A549 (cell line): Measurements from ENCODE around the gene ARHGEF10L. TPM values are rescaled to one million over a fixed set of nuclear protein-coding genes. Genes with fewer than 3 reads are reported as not detected.

Experiments
- ATAC-seq, 2 experiments: fragments of 200-7000 bp in 1 of 2; fragments of >200 bp in 1 of 2; cut with Nextera tagmentation in 1 of 2; cut with Tn5 transposase in 1 of 2; 3 replicates each; pipeline versions ENCODE4 v1.8.0 to v1.9.1; 2018 to 2020; ENCODE audit warnings: mild to moderate bottlenecking in 1 of 2, moderate library complexity in 1 of 2
- CTCF ChIA-PET: fragments of 300-600 bp; sonication (Branson Sonifier 250); formaldehyde crosslinking; extraction: SDS; loops from one replicate; lab custom pipeline; 2021; ENCODE audit warnings: antibody characterized with exemption, inconsistent platforms; lab: Yijun Ruan, JAX
- POLR2A ChIA-PET: fragments of 350-600 bp; formaldehyde crosslinking; extraction: SDS; loops from one replicate; lab custom pipeline; 2021; ENCODE audit warnings: antibody characterized with exemption, inconsistent platforms; lab: Yijun Ruan, JAX
- DNase-seq, 2 experiments: peaks; one replicate each; pipeline versions ENCODE4 v3.0.0 to v3.0.0-alpha.2; 2011 to 2016; ENCODE audit warnings: low read depth in 1 of 2, low spot score in 1 of 2
- FAIRE-seq: peaks from 2 replicates; lab custom pipeline; 2011; peaks lifted over from hg19 to GRCh38; lab: Jason Lieb, UNC
- H3K27ac ChIP-seq, 2 experiments: fragments of >200 bp; sonication (Bioruptor Twin); formaldehyde crosslinking; 3 replicates each; pipeline ENCODE4 v1.5.1; 2016 to 2017
- H3K4me1 ChIP-seq: fragments of >200 bp; sonication (Bioruptor Twin); formaldehyde crosslinking; 3 replicates; pipeline ENCODE4 v1.6.1; 2016
- H3K4me2 ChIP-seq: fragments of >200 bp; sonication (Bioruptor Twin); formaldehyde crosslinking; 3 replicates; pipeline ENCODE4 v1.6.1; 2016
- H3K4me3 ChIP-seq: fragments of >200 bp; sonication (Bioruptor Twin); formaldehyde crosslinking; 3 replicates; pipeline ENCODE4 v1.5.1; 2016
- H3K9me3 ChIP-seq: fragments of >200 bp; sonication (Bioruptor Twin); formaldehyde crosslinking; 3 replicates; pipeline ENCODE4 v1.6.1; 2016
- BHLHE40 ChIP-seq: IDR thresholded peaks from 2 replicates; pipeline ENCODE4 v1.6.1; 2012; ENCODE audit warnings: low read depth, low read length, inconsistent platforms
- CBX2 ChIP-seq: fragments of 200-600 bp; sonication (generic); IDR thresholded peaks from 2 replicates; pipeline ENCODE4 v1.6.1; 2016; ENCODE audit warnings: low read depth, mild to moderate bottlenecking, borderline replicate concordance
- EHMT2 ChIP-seq: fragments of 200-600 bp; sonication (generic); IDR thresholded peaks from 2 replicates; pipeline ENCODE4 v1.6.1; 2016; ENCODE audit warnings: antibody characterized with exemption, low read depth, mild to moderate bottlenecking, moderate library complexity
- ESRRA ChIP-seq: fragments of 150-350 bp; IDR thresholded peaks from 2 replicates; pipeline ENCODE4 v1.6.1; 2014; ENCODE audit warnings: mild to moderate bottlenecking, low read length, borderline replicate concordance
- HOXB13 ChIP-seq: fragments of 250-450 bp; sonication (Bioruptor Pico); IDR thresholded peaks from 2 replicates; pipeline ENCODE4 v1.5.0; 2020; ENCODE audit warnings: low read depth, mild to moderate bottlenecking, moderate library complexity
- MAFK ChIP-seq: fragments of 450-650 bp; IDR thresholded peaks from 2 replicates; pipeline ENCODE4 v1.6.1; 2014; ENCODE audit not compliant: partially characterized antibody
- POLR2A ChIP-seq: IDR thresholded peaks from 2 replicates; pipeline ENCODE4 v1.6.1; 2012; ENCODE audit warnings: mild to moderate bottlenecking, low read length
- POLR2AphosphoS2 ChIP-seq: conservative IDR thresholded peaks from 2 replicates; pipeline ENCODE4 v1.6.1; 2012; ENCODE audit warnings: low read length, improper control_type of control experiment, inconsistent platforms
- RCOR1 ChIP-seq: fragments of 150-350 bp; IDR thresholded peaks from 2 replicates; pipeline ENCODE4 v1.6.1; 2014; ENCODE audit warnings: antibody characterized with exemption, low read length, low read depth
- RNF2 ChIP-seq: fragments of 200-600 bp; sonication (generic); IDR thresholded peaks from 2 replicates; pipeline ENCODE4 v1.6.1; 2016; ENCODE audit warnings: low read depth, mild to moderate bottlenecking, antibody characterized with exemption, moderate library complexity, borderline replicate concordance
- SREBF2 ChIP-seq: fragments of 450-650 bp; IDR thresholded peaks from 2 replicates; pipeline ENCODE4 v1.6.1; 2014; ENCODE audit warnings: mild to moderate bottlenecking, moderate library complexity
- ZNF302 ChIP-seq: fragments of 250-450 bp; sonication (Bioruptor Pico); IDR thresholded peaks from 2 replicates; pipeline ENCODE4 v1.9.0; 2021; ENCODE audit warnings: inconsistent platforms, mild to moderate bottlenecking, moderate library complexity
- WGBS: methylation state at CpG from one replicate; pipeline ENCODE4 v1.1.6; 2017; ENCODE audit errors: missing lambda C conversion rate; 5-methylcytosine and 5-hydroxymethylcytosine counted together
- polyA plus RNA-seq, 4 experiments: library from polyadenylated mRNA; depleted of rRNA in 3 of 4; stranded (reverse); fragments of >200 nt; fragmentation: RNase III in 1 of 4; extraction: RNeasy Plus Mini Kit Qiagen cat#74134 plus additional on column Dnase treatment in 1 of 4; gene quantifications; 2 replicates in 3 of 4; 3 replicates in 1 of 4; pipeline ENCODE4 v1.2.3, GENCODE V29; 2011 to 2017
- TF ChIP-seq, protein P1 (sequence below): fragments of >200 bp; sonication (Bioruptor Twin); formaldehyde crosslinking; IDR thresholded peaks from 3 replicates; pipeline ENCODE4 v1.6.1; 2016
- TF ChIP-seq, protein P2 (sequence below): fragments of 250-450 bp; sonication (Bioruptor Pico); IDR thresholded peaks from 2 replicates; pipeline ENCODE4 v1.5.0; 2020; ENCODE audit warnings: low read depth, mild to moderate bottlenecking, moderate library complexity
- TF ChIP-seq, protein P3 (sequence below): fragments of >200 bp; sonication (Bioruptor Twin); formaldehyde crosslinking; IDR thresholded peaks from 2 replicates; pipeline ENCODE4 v1.6.1; 2016
- TF ChIP-seq, protein P4 (sequence below): fragments of 450-650 bp; IDR thresholded peaks from 2 replicates; pipeline ENCODE4 v1.6.1; 2014; ENCODE audit warnings: antibody characterized with exemption
- TF ChIP-seq, protein P5 (sequence below): fragments of 200-600 bp; sonication (generic); IDR thresholded peaks from 2 replicates; pipeline ENCODE4 v1.6.1; 2016; ENCODE audit warnings: antibody characterized with exemption, mild to moderate bottlenecking, moderate library complexity

Gene ARHGEF10L
- polyA plus RNA-seq, 2 of the 4 experiments (the other 2 are of a cell fraction), result 3.5 to 5.2 TPM

DNA sequence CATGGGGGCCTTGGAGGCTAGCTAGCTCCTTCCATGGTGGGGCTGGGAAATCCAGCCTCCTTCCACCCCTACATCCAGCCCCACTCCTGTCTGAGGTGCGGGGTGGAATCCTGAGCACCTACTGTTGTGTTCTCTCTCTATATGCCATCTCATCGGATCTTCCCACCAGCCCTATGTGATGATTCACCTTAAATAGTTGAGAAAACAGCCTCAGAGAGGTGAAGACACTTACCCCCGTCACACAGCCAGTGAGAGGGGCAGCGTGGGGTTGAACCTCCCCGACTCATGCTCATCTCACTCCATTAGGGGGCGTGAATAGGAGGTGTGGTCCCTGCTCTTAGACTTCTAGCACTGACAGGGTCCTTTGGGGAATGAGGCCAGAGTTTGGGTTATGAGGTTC is 184.7 kb downstream of the ARHGEF10L start:
- DNase-seq, result no peak
- no peak overlapping the region for H3K27ac ChIP-seq
- POLR2A ChIA-PET, result no interaction called here
- H3K4me1 ChIP-seq, result no peaks in the 10 kb centered on the region
- TF ChIP-seq RCOR1, result no peak
- no peak for TF ChIP-seq HOXB13 (CRISPR knock-in tag)
- TF ChIP-seq SREBF2, result no peak
- no peak for TF ChIP-seq EHMT2
- no peak for TF ChIP-seq CBX2
- TF ChIP-seq POLR2A, result no peak
- TF ChIP-seq ZNF302 (CRISPR knock-in tag), result no peak
- no peak for TF ChIP-seq MAFK
- TF ChIP-seq, protein P1, sequence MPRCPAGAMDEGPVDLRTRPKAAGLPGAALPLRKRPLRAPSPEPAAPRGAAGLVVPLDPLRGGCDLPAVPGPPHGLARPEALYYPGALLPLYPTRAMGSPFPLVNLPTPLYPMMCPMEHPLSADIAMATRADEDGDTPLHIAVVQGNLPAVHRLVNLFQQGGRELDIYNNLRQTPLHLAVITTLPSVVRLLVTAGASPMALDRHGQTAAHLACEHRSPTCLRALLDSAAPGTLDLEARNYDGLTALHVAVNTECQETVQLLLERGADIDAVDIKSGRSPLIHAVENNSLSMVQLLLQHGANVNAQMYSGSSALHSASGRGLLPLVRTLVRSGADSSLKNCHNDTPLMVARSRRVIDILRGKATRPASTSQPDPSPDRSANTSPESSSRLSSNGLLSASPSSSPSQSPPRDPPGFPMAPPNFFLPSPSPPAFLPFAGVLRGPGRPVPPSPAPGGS, result no peak
- TF ChIP-seq POLR2AphosphoS2, result no peak
- no peak for TF ChIP-seq BHLHE40
- TF ChIP-seq, protein P2, sequence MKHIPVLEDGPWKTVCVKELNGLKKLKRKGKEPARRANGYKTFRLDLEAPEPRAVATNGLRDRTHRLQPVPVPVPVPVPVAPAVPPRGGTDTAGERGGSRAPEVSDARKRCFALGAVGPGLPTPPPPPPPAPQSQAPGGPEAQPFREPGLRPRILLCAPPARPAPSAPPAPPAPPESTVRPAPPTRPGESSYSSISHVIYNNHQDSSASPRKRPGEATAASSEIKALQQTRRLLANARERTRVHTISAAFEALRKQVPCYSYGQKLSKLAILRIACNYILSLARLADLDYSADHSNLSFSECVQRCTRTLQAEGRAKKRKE, result no peak
- no peak for TF ChIP-seq ESRRA
- TF ChIP-seq, protein P3, sequence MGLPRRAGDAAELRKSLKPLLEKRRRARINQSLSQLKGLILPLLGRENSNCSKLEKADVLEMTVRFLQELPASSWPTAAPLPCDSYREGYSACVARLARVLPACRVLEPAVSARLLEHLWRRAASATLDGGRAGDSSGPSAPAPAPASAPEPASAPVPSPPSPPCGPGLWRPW, result no peak
- no peak for TF ChIP-seq RNF2
- TF ChIP-seq, all 56 proteins: peak for 0
- H3K9me3 ChIP-seq, result no peaks in the 10 kb centered on the region
- no peak for FAIRE-seq
- CTCF ChIA-PET, result interaction anchor here (1.0 kb wide), 1 partner anchor 102 kb away, joined by 3 read pairs; no protein-coding TSS in a partner anchor
- no peak overlapping the region for H3K4me2 ChIP-seq
- 47% methylated on average over 5 of the region's 6 CpGs for WGBS
- no peak overlapping the region for H3K4me3 ChIP-seq
- no peak for ATAC-seq

DNA sequence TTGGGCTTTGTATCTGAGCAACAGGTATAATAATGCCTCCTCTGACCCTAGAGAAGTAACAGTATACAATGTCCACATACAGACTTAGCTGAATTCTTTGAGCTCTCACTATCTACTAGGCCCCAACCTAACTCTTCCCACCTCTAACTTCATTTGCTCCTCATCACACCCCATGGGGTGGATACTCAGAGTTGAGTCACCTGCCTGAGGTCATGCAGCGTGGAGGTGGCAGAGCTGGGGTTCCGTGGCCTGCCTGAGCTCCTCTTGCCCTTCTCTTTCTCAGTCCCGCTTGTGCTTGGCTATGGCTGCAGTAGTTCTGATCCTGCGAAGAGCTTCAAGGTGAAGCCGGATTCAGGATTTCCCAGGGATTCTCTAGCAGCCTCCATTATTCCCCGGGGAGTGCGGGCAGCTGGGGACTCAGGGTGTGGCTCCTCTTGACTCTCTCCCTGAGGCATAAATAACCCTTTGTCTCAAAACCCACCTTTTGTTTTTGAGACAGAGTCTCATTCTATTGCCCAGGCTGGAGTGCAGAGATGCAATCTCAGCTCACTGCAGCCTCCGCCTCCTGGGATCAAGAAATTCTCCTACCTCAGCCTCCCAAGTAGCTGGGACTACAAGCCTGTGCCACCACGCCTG is 185.7 kb downstream of the ARHGEF10L start:
- no peak for FAIRE-seq
- TF ChIP-seq, protein P4, sequence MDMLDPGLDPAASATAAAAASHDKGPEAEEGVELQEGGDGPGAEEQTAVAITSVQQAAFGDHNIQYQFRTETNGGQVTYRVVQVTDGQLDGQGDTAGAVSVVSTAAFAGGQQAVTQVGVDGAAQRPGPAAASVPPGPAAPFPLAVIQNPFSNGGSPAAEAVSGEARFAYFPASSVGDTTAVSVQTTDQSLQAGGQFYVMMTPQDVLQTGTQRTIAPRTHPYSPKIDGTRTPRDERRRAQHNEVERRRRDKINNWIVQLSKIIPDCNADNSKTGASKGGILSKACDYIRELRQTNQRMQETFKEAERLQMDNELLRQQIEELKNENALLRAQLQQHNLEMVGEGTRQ, result no peak
- TF ChIP-seq, protein P5, sequence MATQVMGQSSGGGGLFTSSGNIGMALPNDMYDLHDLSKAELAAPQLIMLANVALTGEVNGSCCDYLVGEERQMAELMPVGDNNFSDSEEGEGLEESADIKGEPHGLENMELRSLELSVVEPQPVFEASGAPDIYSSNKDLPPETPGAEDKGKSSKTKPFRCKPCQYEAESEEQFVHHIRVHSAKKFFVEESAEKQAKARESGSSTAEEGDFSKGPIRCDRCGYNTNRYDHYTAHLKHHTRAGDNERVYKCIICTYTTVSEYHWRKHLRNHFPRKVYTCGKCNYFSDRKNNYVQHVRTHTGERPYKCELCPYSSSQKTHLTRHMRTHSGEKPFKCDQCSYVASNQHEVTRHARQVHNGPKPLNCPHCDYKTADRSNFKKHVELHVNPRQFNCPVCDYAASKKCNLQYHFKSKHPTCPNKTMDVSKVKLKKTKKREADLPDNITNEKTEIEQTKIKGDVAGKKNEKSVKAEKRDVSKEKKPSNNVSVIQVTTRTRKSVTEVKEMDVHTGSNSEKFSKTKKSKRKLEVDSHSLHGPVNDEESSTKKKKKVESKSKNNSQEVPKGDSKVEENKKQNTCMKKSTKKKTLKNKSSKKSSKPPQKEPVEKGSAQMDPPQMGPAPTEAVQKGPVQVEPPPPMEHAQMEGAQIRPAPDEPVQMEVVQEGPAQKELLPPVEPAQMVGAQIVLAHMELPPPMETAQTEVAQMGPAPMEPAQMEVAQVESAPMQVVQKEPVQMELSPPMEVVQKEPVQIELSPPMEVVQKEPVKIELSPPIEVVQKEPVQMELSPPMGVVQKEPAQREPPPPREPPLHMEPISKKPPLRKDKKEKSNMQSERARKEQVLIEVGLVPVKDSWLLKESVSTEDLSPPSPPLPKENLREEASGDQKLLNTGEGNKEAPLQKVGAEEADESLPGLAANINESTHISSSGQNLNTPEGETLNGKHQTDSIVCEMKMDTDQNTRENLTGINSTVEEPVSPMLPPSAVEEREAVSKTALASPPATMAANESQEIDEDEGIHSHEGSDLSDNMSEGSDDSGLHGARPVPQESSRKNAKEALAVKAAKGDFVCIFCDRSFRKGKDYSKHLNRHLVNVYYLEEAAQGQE, result no peak
- CTCF ChIA-PET, result no interaction called here
- 68% methylated on average over 9 of the region's 9 CpGs for WGBS
- H3K4me3 ChIP-seq, result no peak overlapping the region
- POLR2A ChIA-PET, result no interaction called here
- no peaks in the 10 kb centered on the region for H3K9me3 ChIP-seq
- no peak for ATAC-seq
- no peak for DNase-seq
- no peak overlapping the region for H3K27ac ChIP-seq
- H3K4me2 ChIP-seq, result no peak overlapping the region
- H3K4me1 ChIP-seq, result no peaks in the 10 kb centered on the region
